IMR-90 (cell line): ENCODE data around the gene PTPRQ.

Source experiments
- CTCF ChIP-seq: conservative IDR thresholded peaks from 2 replicates; pipeline ENCODE4 v1.5.1; 2012; ENCODE audit warnings: mild to moderate bottlenecking, low read depth, low read length, improper control_type of control experiment
- ELK1 ChIP-seq: fragments of 150-350 bp; IDR thresholded peaks from 2 replicates; pipeline ENCODE4 v1.6.1; 2016; ENCODE audit warnings: low read depth, mild to moderate bottlenecking, low read length, moderate library complexity, borderline replicate concordance
- POLR2A ChIP-seq: IDR thresholded peaks from 2 replicates; pipeline ENCODE4 v1.6.1; 2012; ENCODE audit warnings: mild to moderate bottlenecking, low read depth, low read length
- RFX5 ChIP-seq: IDR thresholded peaks from 2 replicates; pipeline ENCODE4 v1.8.0; 2012; ENCODE audit warnings: low read depth, mild to moderate bottlenecking, low read length, moderate library complexity
- USF2 ChIP-seq: fragments of 150-350 bp; IDR thresholded peaks from 2 replicates; pipeline ENCODE4 v1.6.1; 2017; ENCODE audit warnings: mild to moderate bottlenecking, antibody characterized with exemption, low read length, low read depth

- TF ChIP-seq POLR2A (no peak), ELK1 (no peak), CTCF (no peak), USF2 (no peak), RFX5 (no peak)
These were observed 47.1 kb downstream of the PTPRQ start for GRCh38 chr12:80491166-80491565.
